Stomach (tissue), 9 donors: ENCODE data around the gene MIX23. TPM values are rescaled to one million over a fixed set of nuclear protein-coding genes. Genes with fewer than 3 reads are reported as not detected.

Experiments
- DNase-seq, 2 donors: peaks; one replicate each; pipeline versions ENCODE4 v3.0.0 to v3.0.0-alpha.2; 2013 to 2019
- H3K27ac ChIP-seq, 5 donors: fragments of 200-600 bp in 4 of 5; sonication (generic) in 4 of 5; one replicate each; pipeline ENCODE4 v1.5.1; 2013 to 2019; ENCODE audit warnings: mild to moderate bottlenecking in 1 of 5, moderate library complexity in 1 of 5
- H3K27me3 ChIP-seq, 3 donors: fragments of 200-600 bp; sonication (generic); one replicate each; pipeline ENCODE4 v1.5.1; 2017 to 2019; ENCODE audit warnings: mixed run types in 1 of 3
- H3K36me3 ChIP-seq, 4 donors: fragments of 200-600 bp; sonication (generic); 1 replicate in 3 of 4; 2 replicates in 1 of 4; pipeline ENCODE4 v1.5.1; 2016 to 2019
- H3K4me1 ChIP-seq, 4 donors: fragments of 200-600 bp; sonication (generic); one replicate each; pipeline ENCODE4 v1.5.1; 2016 to 2019
- H3K4me3 ChIP-seq, 4 donors: fragments of 200-600 bp; sonication (generic) in 3 of 4; one replicate each; pipeline ENCODE4 v1.5.1; 2016 to 2019; ENCODE audit warnings: mild to moderate bottlenecking in 1 of 4
- H3K9me3 ChIP-seq, 4 donors: fragments of 200-600 bp; sonication (generic); one replicate each; pipeline ENCODE4 v1.5.1; 2016 to 2019
- EP300 ChIP-seq: sonication (generic); formaldehyde crosslinking; IDR thresholded peaks from one replicate; pipeline ENCODE4 v1.6.1; 2017; ENCODE audit warnings: antibody characterized with exemption
- POLR2A ChIP-seq, 4 donors: fragments of 450-650 bp; IDR thresholded peaks; one replicate each; pipeline ENCODE4 v1.6.1; 2016; ENCODE audit warnings: antibody characterized with exemption in 4 of 4, control low read depth in 2 of 4, mild to moderate bottlenecking in 1 of 4, moderate library complexity in 1 of 4
- POLR2AphosphoS5 ChIP-seq, 3 donors: sonication (generic); formaldehyde crosslinking; IDR thresholded peaks; one replicate each; pipeline ENCODE4 v1.6.1; 2016; ENCODE audit warnings: antibody characterized with exemption in 3 of 3
- WGBS, 5 donors: extraction: QIAGEN DNeasy Blood & Tissue Kit in 3 of 5; methylation state at CpG; one replicate each; pipeline versions ENCODE4 v1.1.5 to v1.1.7; 2013 to 2018; 5-methylcytosine and 5-hydroxymethylcytosine counted together
- intact Hi-C: fragments of 100-400 bp; cut with DNase I; formaldehyde crosslinking; loops from one replicate; pipeline ENCODE4 v1.15.1; 2023; ENCODE audit warnings: low total_unique reads
- polyA plus RNA-seq, 3 donors: library from polyadenylated mRNA; stranded (reverse); fragments of 200-250 nt; gene quantifications; one replicate each; pipeline ENCODE4 v1.2.3, GENCODE V29; 2013
- total RNA-seq, 5 donors: library from RNA; depleted of rRNA; stranded (reverse); fragments of >200 nt; gene quantifications; one replicate each; pipeline versions ENCODE4 v1.1.0 to v1.2.3, GENCODE V29; 2014 to 2016
- TF ChIP-seq, protein P1 (sequence below), 7 experiments: fragments of 450-650 bp in 4 of 7; fragments of 200-600 bp in 3 of 7; sonication (generic) in 3 of 7; IDR thresholded peaks; one replicate each; pipeline ENCODE4 v1.5.1; 2016 to 2019; ENCODE audit warnings: antibody characterized with exemption in 7 of 7, control low read depth in 2 of 7, mild to moderate bottlenecking in 1 of 7
- donor health status: healthy with polysubstance abuse.
- donor health status: Bipolar disorder and iron deficiency.
- donor health status: healthy.

The MIX23 gene
- total and polyA plus RNA-seq, 8 donors = 3.5 to 44.3 (median 31.5) TPM

DNA sequence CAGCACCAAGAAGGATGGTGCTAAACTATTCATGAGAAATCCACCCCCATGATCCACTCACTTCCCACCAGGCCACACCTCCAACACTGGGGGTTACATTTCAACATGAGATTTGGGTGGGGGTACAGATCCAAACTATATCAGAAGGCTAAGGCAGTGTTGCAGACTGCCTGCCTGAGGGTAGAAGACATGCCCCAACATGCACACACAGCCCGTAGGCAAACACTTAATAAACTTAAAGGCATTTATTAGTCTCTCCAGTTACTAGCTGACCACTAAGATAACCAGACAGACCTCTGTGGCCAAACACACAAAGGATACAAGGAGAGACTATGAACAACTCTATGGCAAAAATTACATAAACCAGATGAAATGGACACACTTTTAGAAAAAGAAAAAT is 11.1 kb upstream of the MIX23 start:
- TF ChIP-seq POLR2AphosphoS5 (IDR thresholded peaks at IDR 0.05) (no peak), POLR2A (IDR thresholded peaks at IDR 0.05) (no peak), EP300 (no peak)
- TF ChIP-seq, protein P1, sequence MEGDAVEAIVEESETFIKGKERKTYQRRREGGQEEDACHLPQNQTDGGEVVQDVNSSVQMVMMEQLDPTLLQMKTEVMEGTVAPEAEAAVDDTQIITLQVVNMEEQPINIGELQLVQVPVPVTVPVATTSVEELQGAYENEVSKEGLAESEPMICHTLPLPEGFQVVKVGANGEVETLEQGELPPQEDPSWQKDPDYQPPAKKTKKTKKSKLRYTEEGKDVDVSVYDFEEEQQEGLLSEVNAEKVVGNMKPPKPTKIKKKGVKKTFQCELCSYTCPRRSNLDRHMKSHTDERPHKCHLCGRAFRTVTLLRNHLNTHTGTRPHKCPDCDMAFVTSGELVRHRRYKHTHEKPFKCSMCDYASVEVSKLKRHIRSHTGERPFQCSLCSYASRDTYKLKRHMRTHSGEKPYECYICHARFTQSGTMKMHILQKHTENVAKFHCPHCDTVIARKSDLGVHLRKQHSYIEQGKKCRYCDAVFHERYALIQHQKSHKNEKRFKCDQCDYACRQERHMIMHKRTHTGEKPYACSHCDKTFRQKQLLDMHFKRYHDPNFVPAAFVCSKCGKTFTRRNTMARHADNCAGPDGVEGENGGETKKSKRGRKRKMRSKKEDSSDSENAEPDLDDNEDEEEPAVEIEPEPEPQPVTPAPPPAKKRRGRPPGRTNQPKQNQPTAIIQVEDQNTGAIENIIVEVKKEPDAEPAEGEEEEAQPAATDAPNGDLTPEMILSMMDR (IDR thresholded peaks at IDR 0.05) = no peak
- no peak overlapping the region for H3K4me3 ChIP-seq
- no peak for DNase-seq
- intact Hi-C loops = loop anchor here (10.0 kb wide), 1 partner anchor 291 kb away; the partner anchor contains the start of gene PARP14
- WGBS, 5 donors = 62 to 85% (median 75%) methylated on average over 1 of the region's 1 CpG
- H3K9me3 ChIP-seq = no peaks in the 10 kb centered on the region
- peaks cover 0 to 7% (median 3%) of the 10 kb centered on the region in 4 donors for H3K36me3 ChIP-seq
- no peaks in the 10 kb centered on the region for H3K27me3 ChIP-seq
- no peak overlapping the region for H3K27ac ChIP-seq
- peaks cover 5 to 22% (median 9%) of the 10 kb centered on the region in 4 donors for H3K4me1 ChIP-seq

DNA sequence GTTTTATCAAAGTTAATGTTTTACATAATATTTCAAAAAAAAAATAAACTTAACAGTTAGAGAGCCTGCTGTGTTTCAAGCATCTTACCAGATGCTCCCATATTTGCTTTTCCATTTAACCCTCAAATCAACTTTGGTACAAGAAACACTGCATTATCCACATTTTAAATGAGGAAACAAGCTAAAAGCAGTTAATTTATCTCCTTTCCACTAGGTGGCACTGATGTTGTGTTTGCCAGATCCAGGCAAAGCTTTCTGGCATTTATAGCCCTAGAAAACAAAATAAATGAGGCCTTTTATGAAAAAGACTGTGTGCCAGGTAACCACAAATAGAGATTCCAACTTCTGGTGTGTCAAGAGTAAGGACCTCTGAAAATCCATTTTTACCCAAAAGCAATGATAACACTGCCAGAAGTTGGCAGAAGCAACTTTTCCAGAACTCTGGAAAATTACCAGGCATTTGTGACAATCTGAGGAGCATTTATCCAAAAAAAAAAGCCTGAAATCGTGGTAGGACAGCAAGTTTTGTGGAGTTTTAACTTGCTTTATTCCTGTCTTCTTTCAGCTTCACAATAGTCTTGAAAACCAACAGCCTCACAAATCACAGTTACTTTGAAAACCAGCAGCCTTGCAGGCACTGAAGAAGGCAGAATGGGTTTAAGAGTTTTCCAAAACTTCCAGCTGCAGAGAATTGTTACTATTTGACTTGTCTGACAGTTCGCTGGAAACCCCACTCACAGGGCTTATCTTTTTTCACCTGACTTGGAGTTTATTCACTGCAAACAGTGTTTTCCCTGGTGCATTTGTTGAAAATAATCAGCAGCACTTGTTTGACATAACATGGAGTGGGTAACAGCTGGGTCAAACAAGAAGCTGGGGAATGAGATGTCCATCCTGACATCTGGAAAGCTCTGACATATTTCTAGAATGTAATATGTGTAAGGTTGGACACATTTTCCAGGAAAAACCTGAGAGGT is 10.1 kb upstream of the MIX23 start:
- Histone ChIP-seq H3K27me3 (no peaks in the 10 kb centered on the region), H3K4me3 (no peak overlapping the region), H3K9me3 (no peaks in the 10 kb centered on the region), H3K27ac (peak overlapping the region in 2 of 5 donors; percentile 24 to 29), H3K36me3 (peaks cover 0 to 7% (median 3%) of the 10 kb centered on the region in 4 donors), H3K4me1 (peaks cover 5 to 22% (median 9%) of the 10 kb centered on the region in 4 donors)
- peak in 1 of 2 donors; percentile 66 for DNase-seq
- TF ChIP-seq POLR2A (IDR thresholded peaks at IDR 0.05) (no peak), EP300 (no peak)
- TF ChIP-seq, protein P1 (IDR thresholded peaks at IDR 0.05) = peak in 5 of 7 experiments; percentile 39 to 63 (median 55)
- intact Hi-C loops = loop anchor here (10.0 kb wide), 1 partner anchor 292 kb away; the partner anchor contains the start of gene PARP14
- WGBS, 5 donors = 14 to 34% (median 28%) methylated on average over 2 of the region's 2 CpGs

DNA sequence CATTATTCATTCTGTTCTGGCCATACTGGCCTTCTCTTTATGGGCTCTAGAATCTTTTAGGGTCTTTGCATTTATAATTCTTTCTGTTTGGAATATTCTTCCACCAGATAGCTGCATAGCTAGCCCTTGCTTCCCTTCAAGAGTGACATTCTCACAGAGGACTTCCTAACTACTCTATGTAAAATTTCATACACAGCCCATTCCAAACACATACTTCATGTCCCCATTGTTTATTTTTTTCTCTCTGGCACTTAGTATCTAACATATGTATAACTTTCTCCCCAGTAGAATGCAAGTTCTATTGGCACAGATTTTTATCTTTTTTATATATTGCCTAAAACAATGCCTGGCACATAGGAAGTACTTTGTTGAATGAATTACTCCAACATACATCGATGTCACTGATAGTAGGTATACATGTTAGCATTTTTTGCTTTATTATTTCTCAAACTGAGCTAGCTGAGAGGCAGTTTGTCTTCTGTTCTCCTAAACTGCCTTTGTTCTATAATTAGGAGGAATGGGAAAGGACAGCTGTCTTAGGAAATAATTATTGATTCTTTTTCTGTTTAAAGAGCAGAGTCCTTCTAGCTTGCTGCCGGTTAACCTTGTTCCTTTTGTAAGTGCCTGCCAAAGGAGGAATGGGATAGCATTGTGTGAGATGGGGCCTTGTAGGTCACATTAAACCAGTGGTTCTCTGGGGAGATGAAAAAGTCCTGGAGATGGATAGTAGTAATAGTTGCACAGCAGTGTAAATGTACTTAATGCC is 8.8 kb upstream of the MIX23 start:
- no peak overlapping the region for H3K27ac ChIP-seq
- intact Hi-C loops = loop anchor here (10.0 kb wide), 1 partner anchor 293 kb away; the partner anchor contains the start of gene PARP14
- no peaks in the 10 kb centered on the region for H3K9me3 ChIP-seq
- H3K4me3 ChIP-seq = no peak overlapping the region
- peaks cover 0 to 10% (median 5%) of the 10 kb centered on the region in 4 donors for H3K36me3 ChIP-seq
- peaks cover 5 to 29% (median 12%) of the 10 kb centered on the region in 4 donors for H3K4me1 ChIP-seq
- no peak for DNase-seq
- no peak for TF ChIP-seq POLR2A (IDR thresholded peaks at IDR 0.05)
- TF ChIP-seq EP300 = no peak
- TF ChIP-seq, protein P1 (IDR thresholded peaks at IDR 0.05) = no peak
- no peak for TF ChIP-seq POLR2AphosphoS5 (IDR thresholded peaks at IDR 0.05)
- WGBS, 5 donors = 25 to 60% (median 46%) methylated on average over 2 of the region's 2 CpGs
- no peaks in the 10 kb centered on the region for H3K27me3 ChIP-seq

DNA sequence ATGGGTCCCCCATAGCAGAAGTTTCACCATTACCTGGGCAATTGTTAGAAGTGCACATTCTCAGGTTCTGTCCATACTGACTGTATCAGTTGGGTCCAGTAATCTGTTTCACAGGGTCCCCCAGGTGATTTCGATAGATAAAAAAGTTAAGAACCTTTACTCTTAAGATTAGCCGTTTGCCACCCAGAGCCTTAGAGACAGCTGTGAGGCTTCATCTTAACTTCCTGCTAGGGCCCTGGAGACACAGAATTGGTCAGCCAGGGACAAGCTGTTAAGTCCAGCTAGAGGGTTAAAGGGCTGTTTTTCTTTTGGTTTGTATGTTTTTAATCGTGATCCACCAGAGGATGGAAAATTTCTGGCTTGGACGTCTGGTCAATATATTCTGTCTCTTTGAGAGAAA is 7.6 kb upstream of the MIX23 start:
- intact Hi-C loops = loop anchor here (10.0 kb wide), 1 partner anchor 294 kb away; the partner anchor contains the start of gene PARP14

More for the DNA sequence above, 7.6 kb upstream of the MIX23 start:
- Histone ChIP-seq H3K27me3 (no peaks in the 10 kb centered on the region), H3K4me3 (no peak overlapping the region), H3K9me3 (no peaks in the 10 kb centered on the region), H3K27ac (peak overlapping the region in 2 of 5 donors; percentile 34 to 36), H3K36me3 (peaks cover 0 to 14% (median 5%) of the 10 kb centered on the region in 4 donors), H3K4me1 (peaks cover 9 to 39% (median 19%) of the 10 kb centered on the region in 4 donors)
- no peak for DNase-seq
- no peak for TF ChIP-seq POLR2AphosphoS5 (IDR thresholded peaks at IDR 0.05)
- TF ChIP-seq EP300 = no peak
- no peak for TF ChIP-seq POLR2A (IDR thresholded peaks at IDR 0.05)
- TF ChIP-seq, protein P1 (IDR thresholded peaks at IDR 0.05) = no peak
- 46 to 57% (median 55%) methylated on average over 4 of the region's 4 CpGs for WGBS, 5 donors
